Caco-2 (cell line): ENCODE measurements around the gene KRTAP19-8. TPM values are rescaled to one million over a fixed set of nuclear protein-coding genes. Genes with fewer than 3 reads are reported as not detected.

ENCODE experiments used
- BruUV-seq: library from RNA; stranded (reverse); fragments of 400-500 nt; replicated peaks from 2 replicates; lab custom pipeline; 2021; lab: Mats Ljungman, UMichigan
- CTCF ChIA-PET: fragments of 300-600 bp; sonication (Branson Sonifier 250); formaldehyde crosslinking; loops from one replicate; lab custom pipeline; 2022; ENCODE audit warnings: antibody characterized with exemption; lab: Charles Lee
- POLR2A ChIA-PET: fragments of 300-600 bp; sonication (Branson Sonifier 250); formaldehyde crosslinking; loops from one replicate; lab custom pipeline; 2022; ENCODE audit warnings: antibody characterized with exemption; lab: Charles Lee
- DNase-seq, 2 experiments: peaks; one replicate each; pipeline versions ENCODE4 v3.0.0 to v3.0.0-alpha.2; 2020 to 2022
- H3K27me3 ChIP-seq: replicated peaks from 2 replicates; pipeline ENCODE4 v1.6.0; 2011; ENCODE audit warnings: low read length; ENCODE audit not compliant: control insufficient read depth, insufficient read depth
- H3K36me3 ChIP-seq: 2 replicates; pipeline ENCODE4 v1.5.1; 2011; ENCODE audit warnings: low read length; ENCODE audit not compliant: control insufficient read depth, insufficient read depth
- H3K4me1 ChIP-seq: fragments of 250-450 bp; sonication (Bioruptor Pico); 2 replicates; pipeline ENCODE4 v1.5.1; 2020; ENCODE audit warnings: mild to moderate bottlenecking
- H3K4me3 ChIP-seq: 2 replicates; pipeline ENCODE4 v1.5.1; 2011; ENCODE audit warnings: low read depth, mild to moderate bottlenecking, control low read depth, low read length
- H3K9me3 ChIP-seq: fragments of 250-450 bp; sonication (Bioruptor Pico); 2 replicates; pipeline ENCODE4 v1.5.1; 2020; ENCODE audit warnings: mild to moderate bottlenecking, moderate library complexity
- H3K27ac Mint-ChIP-seq: one replicate; pipeline ENCODE4 v1.8.0; 2022; ENCODE audit warnings: mixed read lengths; ENCODE audit not compliant: unreplicated experiment
- H3K27me3 Mint-ChIP-seq: one replicate; pipeline ENCODE4 v1.8.0; 2022; ENCODE audit warnings: mixed read lengths; ENCODE audit not compliant: insufficient read depth, unreplicated experiment
- H3K36me3 Mint-ChIP-seq: one replicate; pipeline ENCODE4 v1.8.0; 2022; ENCODE audit warnings: mild to moderate bottlenecking, mixed read lengths; ENCODE audit not compliant: insufficient read depth, unreplicated experiment
- H3K4me1 Mint-ChIP-seq: one replicate; pipeline ENCODE4 v1.8.0; 2022; ENCODE audit warnings: low read depth, mixed read lengths; ENCODE audit not compliant: unreplicated experiment
- H3K4me3 Mint-ChIP-seq: one replicate; pipeline ENCODE4 v1.8.0; 2022; ENCODE audit warnings: mild to moderate bottlenecking, moderate library complexity, mixed read lengths; ENCODE audit not compliant: unreplicated experiment
- H3K9me3 Mint-ChIP-seq: one replicate; pipeline ENCODE4 v1.8.0; 2022; ENCODE audit warnings: mixed read lengths; ENCODE audit not compliant: unreplicated experiment
- intact Hi-C: fragments of 100-400 bp; cut with micrococcal nuclease; formaldehyde crosslinking; loops from one replicate; pipeline ENCODE4 v1.10.0; 2022; ENCODE audit not compliant: unreplicated experiment
- total RNA-seq: library from RNA; stranded (reverse); gene quantifications from 2 replicates; pipeline ENCODE4 v1.2.3, GENCODE V29; 2022
- TF ChIP-seq, protein P1 (sequence below), 2 experiments: fragments of 200-600 bp in 1 of 2; IDR thresholded peaks; 1 replicate in 1 of 2; 2 replicates in 1 of 2; pipeline versions ENCODE4 v1.5.1 to v1.8.0; 2011 to 2022; ENCODE audit warnings: antibody characterized with exemption in 1 of 2, control low read depth in 1 of 2, inconsistent platforms in 1 of 2, low read depth in 1 of 2, low read length in 1 of 2, mild to moderate bottlenecking in 1 of 2, moderate library complexity in 1 of 2; ENCODE audit not compliant: insufficient read depth in 1 of 2, severe bottlenecking in 1 of 2, unreplicated experiment in 1 of 2

The KRTAP19-8 gene
- total RNA-seq, 1 experiment from 2014 or later = not detected

DNA sequence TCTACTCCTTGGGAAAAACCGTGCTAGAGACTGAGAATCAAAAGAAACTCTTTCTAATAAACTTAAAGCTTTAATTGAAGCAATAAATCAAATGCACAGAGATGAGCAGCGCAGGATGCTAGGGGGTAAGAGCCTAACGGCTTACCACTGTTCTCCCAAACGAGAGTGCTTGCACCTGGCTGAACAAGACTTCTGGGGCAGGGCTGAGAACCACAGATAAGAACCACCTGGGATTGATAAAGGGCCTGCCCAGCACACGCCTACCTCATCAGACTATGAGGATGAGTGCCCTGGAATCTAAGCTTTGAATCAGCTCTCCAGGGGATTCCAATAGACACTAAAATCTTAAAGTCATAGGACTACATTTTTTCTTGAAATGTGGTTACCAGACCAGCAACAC, 43.3 kb downstream of the KRTAP19-8 start:
- Histone ChIP-seq H3K27me3 (no peaks in the 10 kb centered on the region), H3K9me3 (no peaks in the 10 kb centered on the region), H3K4me3 (no peak overlapping the region), H3K36me3 (no peaks in the 10 kb centered on the region), H3K4me1 (no peaks in the 10 kb centered on the region)
- Mint-ChIP-seq H3K36me3 (no peaks in the 10 kb centered on the region), H3K27me3 (peaks cover 13% of the 10 kb centered on the region), H3K4me3 (no peak overlapping the region), H3K27ac (no peak overlapping the region), H3K9me3 (no peaks in the 10 kb centered on the region), H3K4me1 (no peaks in the 10 kb centered on the region)
- POLR2A ChIA-PET = no interaction called here
- DNase-seq = no peak
- no TSS peak for BruUV-seq
- TF ChIP-seq, protein P1, sequence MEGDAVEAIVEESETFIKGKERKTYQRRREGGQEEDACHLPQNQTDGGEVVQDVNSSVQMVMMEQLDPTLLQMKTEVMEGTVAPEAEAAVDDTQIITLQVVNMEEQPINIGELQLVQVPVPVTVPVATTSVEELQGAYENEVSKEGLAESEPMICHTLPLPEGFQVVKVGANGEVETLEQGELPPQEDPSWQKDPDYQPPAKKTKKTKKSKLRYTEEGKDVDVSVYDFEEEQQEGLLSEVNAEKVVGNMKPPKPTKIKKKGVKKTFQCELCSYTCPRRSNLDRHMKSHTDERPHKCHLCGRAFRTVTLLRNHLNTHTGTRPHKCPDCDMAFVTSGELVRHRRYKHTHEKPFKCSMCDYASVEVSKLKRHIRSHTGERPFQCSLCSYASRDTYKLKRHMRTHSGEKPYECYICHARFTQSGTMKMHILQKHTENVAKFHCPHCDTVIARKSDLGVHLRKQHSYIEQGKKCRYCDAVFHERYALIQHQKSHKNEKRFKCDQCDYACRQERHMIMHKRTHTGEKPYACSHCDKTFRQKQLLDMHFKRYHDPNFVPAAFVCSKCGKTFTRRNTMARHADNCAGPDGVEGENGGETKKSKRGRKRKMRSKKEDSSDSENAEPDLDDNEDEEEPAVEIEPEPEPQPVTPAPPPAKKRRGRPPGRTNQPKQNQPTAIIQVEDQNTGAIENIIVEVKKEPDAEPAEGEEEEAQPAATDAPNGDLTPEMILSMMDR (IDR thresholded peaks at IDR 0.05; ENCODE audit: insufficient read depth in 1 of 2, low read depth in 1 of 2, low read length in 1 of 2, severe bottlenecking in 1 of 2, unreplicated experiment in 1 of 2) = no peak
- CTCF ChIA-PET = no interaction called here
- intact Hi-C loops = no loop called here

DNA sequence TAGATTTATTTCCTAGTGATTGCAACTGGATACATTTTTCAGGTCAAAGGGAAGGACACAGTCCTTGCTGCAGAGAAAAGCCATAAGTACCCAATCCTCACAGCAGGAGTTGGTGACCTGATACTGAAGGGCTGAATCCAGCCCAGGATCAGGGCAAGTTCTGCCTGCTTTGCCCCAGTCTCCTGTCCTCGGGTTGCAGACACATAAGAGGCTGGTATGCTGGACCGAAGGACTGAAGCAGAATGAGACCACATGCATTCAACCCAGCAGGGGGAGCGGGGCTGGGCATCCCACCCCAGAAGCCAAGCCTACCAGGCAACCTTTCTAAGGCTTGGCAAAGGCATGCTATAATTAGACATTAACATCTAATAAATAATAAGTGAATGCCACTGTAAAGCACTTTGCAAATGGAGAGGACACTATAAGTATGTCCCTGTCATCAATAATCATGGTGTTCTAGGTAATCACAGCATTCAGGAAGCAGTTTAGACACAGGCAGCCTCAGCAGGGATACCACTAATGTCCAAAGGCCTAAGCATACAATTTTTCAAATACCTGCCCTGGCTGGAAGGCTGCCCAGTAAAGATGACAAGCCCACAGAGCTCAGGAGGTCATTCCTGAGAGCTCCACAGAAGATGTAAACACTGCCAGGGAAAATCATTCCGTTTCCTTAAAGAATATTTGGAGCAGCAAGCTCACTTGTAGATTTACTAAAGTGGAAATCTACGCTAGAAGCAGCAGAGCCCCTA, 47.6 kb downstream of the KRTAP19-8 start:
- POLR2A ChIA-PET = no interaction called here
- Histone ChIP-seq H3K4me1 (no peaks in the 10 kb centered on the region), H3K36me3 (no peaks in the 10 kb centered on the region), H3K4me3 (no peak overlapping the region), H3K27me3 (no peaks in the 10 kb centered on the region), H3K9me3 (no peaks in the 10 kb centered on the region)
- CTCF ChIA-PET = no interaction called here
- no TSS peak for BruUV-seq
- DNase-seq = no peak
- intact Hi-C loops = no loop called here
- TF ChIP-seq, protein P1 (IDR thresholded peaks at IDR 0.05; ENCODE audit: insufficient read depth in 1 of 2, low read depth in 1 of 2, low read length in 1 of 2, severe bottlenecking in 1 of 2, unreplicated experiment in 1 of 2) = no peak
- Mint-ChIP-seq H3K27me3 (peaks cover 11% of the 10 kb centered on the region), H3K36me3 (no peaks in the 10 kb centered on the region), H3K27ac (no peak overlapping the region), H3K4me3 (no peak overlapping the region), H3K9me3 (no peaks in the 10 kb centered on the region), H3K4me1 (no peaks in the 10 kb centered on the region)

DNA sequence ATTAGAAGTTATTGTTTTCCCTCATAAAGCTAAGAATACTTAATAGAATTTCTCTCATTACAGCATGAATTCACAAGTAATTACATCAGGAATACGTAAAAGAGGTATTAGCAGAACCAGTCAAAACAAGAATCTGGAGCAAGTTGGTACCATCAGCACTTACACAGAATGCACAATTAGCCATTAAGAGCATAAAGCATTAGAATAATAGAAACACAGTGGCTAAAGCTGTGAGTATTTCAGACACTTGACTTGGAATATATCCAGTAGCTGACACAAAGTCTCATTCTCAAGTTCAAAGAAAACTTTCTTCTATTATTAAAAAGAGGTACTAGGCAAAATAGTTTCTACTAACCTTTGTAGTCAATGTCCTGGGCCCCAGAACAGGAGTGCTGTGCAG, 49.6 kb downstream of the KRTAP19-8 start:
- peaks cover 12% of the 10 kb centered on the region for H3K27me3 Mint-ChIP-seq
- DNase-seq = no peak
- intact Hi-C loops = no loop called here
- Histone ChIP-seq H3K27me3 (no peaks in the 10 kb centered on the region), H3K4me1 (no peaks in the 10 kb centered on the region), H3K9me3 (no peaks in the 10 kb centered on the region), H3K36me3 (no peaks in the 10 kb centered on the region), H3K4me3 (no peak overlapping the region)
- no peaks in the 10 kb centered on the region for H3K9me3 Mint-ChIP-seq
- no peaks in the 10 kb centered on the region for H3K4me1 Mint-ChIP-seq
- H3K4me3 Mint-ChIP-seq = no peak overlapping the region
- no peaks in the 10 kb centered on the region for H3K36me3 Mint-ChIP-seq
- TF ChIP-seq, protein P1 (IDR thresholded peaks at IDR 0.05; ENCODE audit: insufficient read depth in 1 of 2, low read depth in 1 of 2, low read length in 1 of 2, severe bottlenecking in 1 of 2, unreplicated experiment in 1 of 2) = no peak
- H3K27ac Mint-ChIP-seq = no peak overlapping the region
- no TSS peak for BruUV-seq
- POLR2A ChIA-PET = no interaction called here
- CTCF ChIA-PET = no interaction called here

Other genes with a start within 250 kb of the KRTAP19-8 start
- gene KRTAP8-1, start 225.2 kb downstream of the KRTAP19-8 start, total RNA-seq = not detected in 2 replicates
- not detected in 2 replicates for gene KRTAP7-1, start 208.7 kb downstream of the KRTAP19-8 start, total RNA-seq
- not detected in 2 replicates for gene KRTAP11-1, start 156.9 kb downstream of the KRTAP19-8 start, total RNA-seq